ENCODE data around the gene CYP2C8.

DNA sequence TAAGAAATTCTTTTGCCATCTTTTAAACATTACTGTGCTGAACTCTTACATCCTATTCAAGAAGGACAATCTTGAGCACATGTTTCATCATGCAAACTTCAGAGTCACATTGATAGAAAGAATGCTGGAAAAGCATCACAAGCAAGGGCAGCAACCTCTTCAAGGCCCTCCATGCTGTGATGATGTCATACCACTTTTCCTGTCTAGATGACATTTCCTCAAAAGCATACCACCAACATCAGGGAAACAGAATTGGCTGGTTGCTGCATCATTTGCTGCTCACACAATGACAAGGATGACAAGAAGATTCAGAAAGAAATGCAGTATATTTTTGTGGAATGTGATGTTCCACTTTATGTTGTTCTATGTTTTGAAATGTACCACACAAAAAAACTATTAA, 37.6 kb downstream of the CYP2C8 start:
- TF ChIP-seq POLR2AphosphoS5 (IDR thresholded peaks at IDR 0.05; ENCODE audit: low read depth, low read length) (no peak), FOXP2 (optimal IDR thresholded peaks at IDR 0.05; ENCODE audit: borderline replicate concordance, extremely low read depth, extremely low read length, insufficient read depth) (no peak), REST (IDR thresholded peaks at IDR 0.05; ENCODE audit: insufficient read depth in 1 of 2, low read depth in 2 of 2, low read length in 2 of 2) (no peak), TAF1 (IDR thresholded peaks at IDR 0.05; ENCODE audit: borderline replicate concordance, insufficient read depth, low read length) (no peak), SIN3A (IDR thresholded peaks at IDR 0.05; ENCODE audit: borderline replicate concordance, insufficient read depth, low read length) (no peak)

All from PFSK-1 (cell line).